Measurements from ENCODE around the gene MAPK8IP3. TPM values are rescaled to one million over a fixed set of nuclear protein-coding genes. Genes with fewer than 3 reads are reported as not detected.

MAPK8IP3 gene
- total RNA-seq, 2 experiments from 2014 or later: 93.4 to 96.8 TPM

- peaks cover 20% of the 10 kb centered on the region for H3K4me1 Mint-ChIP-seq
- CTCF ChIA-PET: no interaction called here
- no peak overlapping the region for H3K27ac Mint-ChIP-seq
- no peaks in the 10 kb centered on the region for H3K27me3 Mint-ChIP-seq
- H3K4me3 Mint-ChIP-seq: peak overlapping the region; percentile 24
- no peaks in the 10 kb centered on the region for H3K9me3 Mint-ChIP-seq
- peaks cover 9% of the 10 kb centered on the region for H3K36me3 Mint-ChIP-seq (ENCODE audit: low read depth)
- DNase-seq: no peak
- POLR2A ChIA-PET: interaction anchor here (0.6 to 1.0 kb wide), 2 partner anchors 74 to 185 kb away, joined by 3 read pairs; partner anchors contain the start of genes MAPK8IP3 and RPS2
Measured at GRCh38 chr16:1779741-1780676, 74.0 kb downstream of the MAPK8IP3 start.

- DNase-seq: no peak
- CTCF ChIA-PET: no interaction called here
- Mint-ChIP-seq H3K4me1 (peaks cover 22% of the 10 kb centered on the region), H3K4me3 (no peak overlapping the region), H3K9me3 (no peaks in the 10 kb centered on the region), H3K36me3 (ENCODE audit: low read depth) (peaks cover 10% of the 10 kb centered on the region), H3K27ac (no peak overlapping the region), H3K27me3 (no peaks in the 10 kb centered on the region)
- POLR2A ChIA-PET: interaction anchor here (1.0 to 5.1 kb wide), 2 partner anchors 9 to 75 kb away, joined by 3 to 101 read pairs; partner anchors contain the start of genes EME2, MAPK8IP3, MRPS34 and NME3
Measured at GRCh38 chr16:1780677-1781072, 74.7 kb downstream of the MAPK8IP3 start.

- CTCF ChIA-PET: interaction anchor here (2.7 kb wide), 1 partner anchor 7 kb away, joined by 16 read pairs; no protein-coding TSS in a partner anchor
Measured at GRCh38 chr16:1781254-1781653, 75.3 kb downstream of the MAPK8IP3 start.

GRCh38 chr16:1781758-1782407 lies 75.9 kb downstream of the MAPK8IP3 start:
- Mint-ChIP-seq H3K4me3 (peak overlapping the region; percentile 91), H3K36me3 (ENCODE audit: low read depth) (peaks cover 6% of the 10 kb centered on the region), H3K27ac (peak overlapping the region; percentile 76), H3K4me1 (peaks cover 22% of the 10 kb centered on the region), H3K27me3 (no peaks in the 10 kb centered on the region), H3K9me3 (no peaks in the 10 kb centered on the region)
- DNase-seq: peak; percentile 38
- CTCF ChIA-PET: interaction anchor here (0.8 to 2.7 kb wide), 7 partner anchors 8 to 361 kb away, joined by 3 to 32 read pairs (median 4); partner anchors contain the start of genes EME2, FAHD1, MAPK8IP3 and MRPS34
- POLR2A ChIA-PET: interaction anchor here (0.7 to 5.1 kb wide), 20 partner anchors 9 to 678 kb away, joined by 3 to 101 read pairs (median 5); partner anchors contain the start of genes EME2, FAHD1, HAGH and IGFALS

More at GRCh38 chr16:1781254-1781653, 75.3 kb downstream of the MAPK8IP3 start:
- Mint-ChIP-seq H3K27ac (peak overlapping the region; percentile 76), H3K36me3 (ENCODE audit: low read depth) (peaks cover 10% of the 10 kb centered on the region), H3K9me3 (no peaks in the 10 kb centered on the region), H3K4me3 (peak overlapping the region; percentile 84), H3K27me3 (no peaks in the 10 kb centered on the region), H3K4me1 (peaks cover 22% of the 10 kb centered on the region)
- no peak for DNase-seq
- POLR2A ChIA-PET: interaction anchor here (0.7 to 5.1 kb wide), 4 partner anchors 9 to 374 kb away, joined by 4 to 101 read pairs (median 8); partner anchors contain the start of genes EME2, MRPS34, NME3 and RPS2

- Mint-ChIP-seq H3K36me3 (ENCODE audit: low read depth) (peaks cover 6% of the 10 kb centered on the region), H3K27ac (peak within 1 kb of the TSS; percentile 77), H3K27me3 (no peaks in the 10 kb centered on the region), H3K4me1 (peaks cover 22% of the 10 kb centered on the region), H3K9me3 (no peaks in the 10 kb centered on the region), H3K4me3 (peak within 1 kb of the TSS; percentile 91)
- DNase-seq: peak; percentile 99
- ChIA-PET CTCF (interaction anchor here (0.7 to 2.7 kb wide), 10 partner anchors 9 to 362 kb away, joined by 3 to 32 read pairs (median 4); partner anchors contain the start of genes EME2, FAHD1, MAPK8IP3 and MRPS34), POLR2A (interaction anchor here (0.5 to 5.1 kb wide), 28 partner anchors 9 to 755 kb away, joined by 3 to 101 read pairs (median 4); partner anchors contain the start of genes ECI1, EME2, FAHD1 and HAGH)
Measured at GRCh38 chr16:1782408-1783264, 76.6 kb downstream of the MAPK8IP3 start, which contains the start of the genes NUBP2 and SPSB3. Gene NUBP2 (plus strand): TSS chr16:1782960. CDS start chr16:1783021, 61 bp downstream. Gene SPSB3 (minus strand): TSS chr16:1782571. CDS start chr16:1781483, 1,088 bp downstream.

GRCh38 chr16:1784977-1785845 lies 79.2 kb downstream of the MAPK8IP3 start:
- no peaks in the 10 kb centered on the region for H3K9me3 Mint-ChIP-seq
- ChIA-PET CTCF (interaction anchor here (0.5 kb wide), 1 partner anchor 126 kb away, joined by 3 read pairs; no protein-coding TSS in a partner anchor), POLR2A (interaction anchor here (0.6 to 5.1 kb wide), 3 partner anchors 13 to 311 kb away, joined by 3 to 101 read pairs (median 20); partner anchors contain the start of genes EME2, FAHD1, HAGH and MRPS34)
- no peaks in the 10 kb centered on the region for H3K27me3 Mint-ChIP-seq
- H3K4me3 Mint-ChIP-seq: peak overlapping the region; percentile 56
- no peak for DNase-seq
- H3K36me3 Mint-ChIP-seq (ENCODE audit: low read depth): peaks cover 10% of the 10 kb centered on the region
- peak overlapping the region; percentile 3 for H3K27ac Mint-ChIP-seq
- peaks cover 22% of the 10 kb centered on the region for H3K4me1 Mint-ChIP-seq

- no peak for DNase-seq
- Mint-ChIP-seq H3K4me3 (no peak overlapping the region), H3K27me3 (no peaks in the 10 kb centered on the region), H3K27ac (peak overlapping the region; percentile 3), H3K36me3 (ENCODE audit: low read depth) (peaks cover 10% of the 10 kb centered on the region), H3K4me1 (peaks cover 22% of the 10 kb centered on the region), H3K9me3 (no peaks in the 10 kb centered on the region)
- ChIA-PET POLR2A (interaction anchor here (5.1 kb wide), 1 partner anchor 14 kb away, joined by 101 read pairs; the partner anchor contains the start of genes EME2, MRPS34 and NME3), CTCF (interaction anchor here (0.5 kb wide), 1 partner anchor 125 kb away, joined by 3 read pairs; no protein-coding TSS in a partner anchor)
Measured at GRCh38 chr16:1785846-1786170, 79.8 kb downstream of the MAPK8IP3 start.

- no peaks in the 10 kb centered on the region for H3K27me3 Mint-ChIP-seq
- peaks cover 18% of the 10 kb centered on the region for H3K4me1 Mint-ChIP-seq
Measured at GRCh38 chr16:1786242-1787055, 80.5 kb downstream of the MAPK8IP3 start.

GRCh38 chr16:1787056-1787321 lies 81.0 kb downstream of the MAPK8IP3 start:
- Mint-ChIP-seq H3K36me3 (ENCODE audit: low read depth) (peaks cover 10% of the 10 kb centered on the region), H3K9me3 (no peaks in the 10 kb centered on the region), H3K4me1 (peaks cover 13% of the 10 kb centered on the region), H3K4me3 (no peak overlapping the region), H3K27me3 (no peaks in the 10 kb centered on the region), H3K27ac (no peak overlapping the region)
- ChIA-PET CTCF (no interaction called here), POLR2A (no interaction called here)
- DNase-seq: no peak

More at GRCh38 chr16:1786242-1787055, 80.5 kb downstream of the MAPK8IP3 start:
- POLR2A ChIA-PET: no interaction called here
- CTCF ChIA-PET: no interaction called here
- Mint-ChIP-seq H3K36me3 (ENCODE audit: low read depth) (peaks cover 10% of the 10 kb centered on the region), H3K4me3 (no peak overlapping the region), H3K27ac (no peak overlapping the region), H3K9me3 (no peaks in the 10 kb centered on the region)
- no peak for DNase-seq

- ChIA-PET POLR2A (no interaction called here), CTCF (no interaction called here)
- Mint-ChIP-seq H3K4me3 (no peak overlapping the region), H3K36me3 (ENCODE audit: low read depth) (peaks cover 10% of the 10 kb centered on the region), H3K27me3 (no peaks in the 10 kb centered on the region), H3K4me1 (peaks cover 13% of the 10 kb centered on the region), H3K27ac (no peak overlapping the region), H3K9me3 (no peaks in the 10 kb centered on the region)
- no peak for DNase-seq
Measured at GRCh38 chr16:1787322-1788094, 81.5 kb downstream of the MAPK8IP3 start.

Measured in activated CD4-positive, alpha-beta memory T cell treated with anti-CD3 and anti-CD28 coated beads, Interleukin-2, amount 10 ng/mL, durations not matched to agents 7 days and 5 days (primary cell).